ENCODE data around the gene TRAF7. TPM values are rescaled to one million over a fixed set of nuclear protein-coding genes. Genes with fewer than 3 reads are reported as not detected.

Gene TRAF7
- total and polyA plus RNA-seq, 2 of the 8 experiments (the other 6 are each of a cell fraction or from before 2014, with no cell fraction given) = 96.8 to 148 TPM

DNA sequence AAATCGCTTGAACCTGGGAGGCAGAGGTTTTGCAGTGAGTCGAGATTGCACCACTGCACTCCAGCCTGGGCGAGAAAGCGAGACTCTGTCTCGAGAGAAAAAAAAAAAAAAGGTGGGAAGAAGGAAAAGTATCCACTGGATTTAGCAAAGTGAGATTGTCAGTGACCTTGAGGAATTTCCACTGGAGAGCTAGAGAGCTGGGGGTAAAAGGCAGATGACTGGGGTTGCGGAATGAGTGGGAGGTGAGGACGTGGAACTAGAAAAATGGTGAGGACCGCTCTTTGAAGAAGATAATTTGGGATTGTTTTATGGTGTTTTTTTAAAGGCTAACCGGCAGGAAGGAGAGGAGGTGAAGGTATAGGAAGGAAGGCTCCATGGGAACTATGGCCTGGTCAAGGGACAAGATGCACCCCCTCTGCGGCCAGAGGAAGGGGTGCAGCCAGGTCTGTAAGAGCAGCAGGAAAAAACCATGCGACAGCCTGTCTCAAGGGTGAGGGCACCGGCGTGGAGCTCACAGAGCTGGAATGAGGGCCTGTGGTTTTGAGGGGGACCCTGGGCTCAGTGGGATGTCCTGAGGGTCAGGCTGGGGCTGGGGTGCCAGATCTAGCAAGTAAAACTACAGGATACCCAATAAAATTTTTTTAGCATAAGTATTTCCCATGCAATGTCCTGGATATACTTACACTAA lies 49.0 kb downstream of the TRAF7 start (continued):
- TF ChIP-seq, protein P1, sequence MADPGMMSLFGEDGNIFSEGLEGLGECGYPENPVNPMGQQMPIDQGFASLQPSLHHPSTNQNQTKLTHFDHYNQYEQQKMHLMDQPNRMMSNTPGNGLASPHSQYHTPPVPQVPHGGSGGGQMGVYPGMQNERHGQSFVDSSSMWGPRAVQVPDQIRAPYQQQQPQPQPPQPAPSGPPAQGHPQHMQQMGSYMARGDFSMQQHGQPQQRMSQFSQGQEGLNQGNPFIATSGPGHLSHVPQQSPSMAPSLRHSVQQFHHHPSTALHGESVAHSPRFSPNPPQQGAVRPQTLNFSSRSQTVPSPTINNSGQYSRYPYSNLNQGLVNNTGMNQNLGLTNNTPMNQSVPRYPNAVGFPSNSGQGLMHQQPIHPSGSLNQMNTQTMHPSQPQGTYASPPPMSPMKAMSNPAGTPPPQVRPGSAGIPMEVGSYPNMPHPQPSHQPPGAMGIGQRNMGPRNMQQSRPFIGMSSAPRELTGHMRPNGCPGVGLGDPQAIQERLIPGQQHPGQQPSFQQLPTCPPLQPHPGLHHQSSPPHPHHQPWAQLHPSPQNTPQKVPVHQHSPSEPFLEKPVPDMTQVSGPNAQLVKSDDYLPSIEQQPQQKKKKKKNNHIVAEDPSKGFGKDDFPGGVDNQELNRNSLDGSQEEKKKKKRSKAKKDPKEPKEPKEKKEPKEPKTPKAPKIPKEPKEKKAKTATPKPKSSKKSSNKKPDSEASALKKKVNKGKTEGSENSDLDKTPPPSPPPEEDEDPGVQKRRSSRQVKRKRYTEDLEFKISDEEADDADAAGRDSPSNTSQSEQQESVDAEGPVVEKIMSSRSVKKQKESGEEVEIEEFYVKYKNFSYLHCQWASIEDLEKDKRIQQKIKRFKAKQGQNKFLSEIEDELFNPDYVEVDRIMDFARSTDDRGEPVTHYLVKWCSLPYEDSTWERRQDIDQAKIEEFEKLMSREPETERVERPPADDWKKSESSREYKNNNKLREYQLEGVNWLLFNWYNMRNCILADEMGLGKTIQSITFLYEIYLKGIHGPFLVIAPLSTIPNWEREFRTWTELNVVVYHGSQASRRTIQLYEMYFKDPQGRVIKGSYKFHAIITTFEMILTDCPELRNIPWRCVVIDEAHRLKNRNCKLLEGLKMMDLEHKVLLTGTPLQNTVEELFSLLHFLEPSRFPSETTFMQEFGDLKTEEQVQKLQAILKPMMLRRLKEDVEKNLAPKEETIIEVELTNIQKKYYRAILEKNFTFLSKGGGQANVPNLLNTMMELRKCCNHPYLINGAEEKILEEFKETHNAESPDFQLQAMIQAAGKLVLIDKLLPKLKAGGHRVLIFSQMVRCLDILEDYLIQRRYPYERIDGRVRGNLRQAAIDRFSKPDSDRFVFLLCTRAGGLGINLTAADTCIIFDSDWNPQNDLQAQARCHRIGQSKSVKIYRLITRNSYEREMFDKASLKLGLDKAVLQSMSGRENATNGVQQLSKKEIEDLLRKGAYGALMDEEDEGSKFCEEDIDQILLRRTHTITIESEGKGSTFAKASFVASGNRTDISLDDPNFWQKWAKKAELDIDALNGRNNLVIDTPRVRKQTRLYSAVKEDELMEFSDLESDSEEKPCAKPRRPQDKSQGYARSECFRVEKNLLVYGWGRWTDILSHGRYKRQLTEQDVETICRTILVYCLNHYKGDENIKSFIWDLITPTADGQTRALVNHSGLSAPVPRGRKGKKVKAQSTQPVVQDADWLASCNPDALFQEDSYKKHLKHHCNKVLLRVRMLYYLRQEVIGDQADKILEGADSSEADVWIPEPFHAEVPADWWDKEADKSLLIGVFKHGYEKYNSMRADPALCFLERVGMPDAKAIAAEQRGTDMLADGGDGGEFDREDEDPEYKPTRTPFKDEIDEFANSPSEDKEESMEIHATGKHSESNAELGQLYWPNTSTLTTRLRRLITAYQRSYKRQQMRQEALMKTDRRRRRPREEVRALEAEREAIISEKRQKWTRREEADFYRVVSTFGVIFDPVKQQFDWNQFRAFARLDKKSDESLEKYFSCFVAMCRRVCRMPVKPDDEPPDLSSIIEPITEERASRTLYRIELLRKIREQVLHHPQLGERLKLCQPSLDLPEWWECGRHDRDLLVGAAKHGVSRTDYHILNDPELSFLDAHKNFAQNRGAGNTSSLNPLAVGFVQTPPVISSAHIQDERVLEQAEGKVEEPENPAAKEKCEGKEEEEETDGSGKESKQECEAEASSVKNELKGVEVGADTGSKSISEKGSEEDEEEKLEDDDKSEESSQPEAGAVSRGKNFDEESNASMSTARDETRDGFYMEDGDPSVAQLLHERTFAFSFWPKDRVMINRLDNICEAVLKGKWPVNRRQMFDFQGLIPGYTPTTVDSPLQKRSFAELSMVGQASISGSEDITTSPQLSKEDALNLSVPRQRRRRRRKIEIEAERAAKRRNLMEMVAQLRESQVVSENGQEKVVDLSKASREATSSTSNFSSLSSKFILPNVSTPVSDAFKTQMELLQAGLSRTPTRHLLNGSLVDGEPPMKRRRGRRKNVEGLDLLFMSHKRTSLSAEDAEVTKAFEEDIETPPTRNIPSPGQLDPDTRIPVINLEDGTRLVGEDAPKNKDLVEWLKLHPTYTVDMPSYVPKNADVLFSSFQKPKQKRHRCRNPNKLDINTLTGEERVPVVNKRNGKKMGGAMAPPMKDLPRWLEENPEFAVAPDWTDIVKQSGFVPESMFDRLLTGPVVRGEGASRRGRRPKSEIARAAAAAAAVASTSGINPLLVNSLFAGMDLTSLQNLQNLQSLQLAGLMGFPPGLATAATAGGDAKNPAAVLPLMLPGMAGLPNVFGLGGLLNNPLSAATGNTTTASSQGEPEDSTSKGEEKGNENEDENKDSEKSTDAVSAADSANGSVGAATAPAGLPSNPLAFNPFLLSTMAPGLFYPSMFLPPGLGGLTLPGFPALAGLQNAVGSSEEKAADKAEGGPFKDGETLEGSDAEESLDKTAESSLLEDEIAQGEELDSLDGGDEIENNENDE (IDR thresholded peaks at IDR 0.05; ENCODE audit: insufficient replicate concordance, low read length) = no peak
- TF ChIP-seq TAF1 (IDR thresholded peaks at IDR 0.05; ENCODE audit: low read depth, low read length) (no peak), SAP30 (IDR thresholded peaks at IDR 0.05; ENCODE audit: insufficient read depth, insufficient replicate concordance, low read length) (no peak), TCF12 (IDR thresholded peaks at IDR 0.05; ENCODE audit: low read depth, low read length) (no peak), BACH1 (IDR thresholded peaks at IDR 0.05; ENCODE audit: low read length) (no peak), GABPA (IDR thresholded peaks at IDR 0.05; ENCODE audit: borderline replicate concordance, insufficient read depth, low read length) (no peak), NANOG (IDR thresholded peaks at IDR 0.05; ENCODE audit: insufficient read depth, low read depth, low read length, poor library complexity, severe bottlenecking) (no peak), NRF1 (IDR thresholded peaks at IDR 0.05; ENCODE audit: low read depth, low read length) (no peak), CBX8 (IDR thresholded peaks at IDR 0.05; ENCODE audit: borderline replicate concordance, low read depth, low read length) (no peak)
- TF ChIP-seq, protein P2, sequence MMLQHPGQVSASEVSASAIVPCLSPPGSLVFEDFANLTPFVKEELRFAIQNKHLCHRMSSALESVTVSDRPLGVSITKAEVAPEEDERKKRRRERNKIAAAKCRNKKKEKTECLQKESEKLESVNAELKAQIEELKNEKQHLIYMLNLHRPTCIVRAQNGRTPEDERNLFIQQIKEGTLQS (IDR thresholded peaks at IDR 0.05; ENCODE audit: insufficient read depth, low read depth, low read length) = no peak
